ENCODE measurements around the gene DNAH1. TPM values are rescaled to one million over a fixed set of nuclear protein-coding genes. Genes with fewer than 3 reads are reported as not detected.

The DNAH1 gene
- total and polyA plus RNA-seq, 2 of the 4 experiments (the other 2 are of a cell fraction): 2.0 to 4.0 TPM

DNA sequence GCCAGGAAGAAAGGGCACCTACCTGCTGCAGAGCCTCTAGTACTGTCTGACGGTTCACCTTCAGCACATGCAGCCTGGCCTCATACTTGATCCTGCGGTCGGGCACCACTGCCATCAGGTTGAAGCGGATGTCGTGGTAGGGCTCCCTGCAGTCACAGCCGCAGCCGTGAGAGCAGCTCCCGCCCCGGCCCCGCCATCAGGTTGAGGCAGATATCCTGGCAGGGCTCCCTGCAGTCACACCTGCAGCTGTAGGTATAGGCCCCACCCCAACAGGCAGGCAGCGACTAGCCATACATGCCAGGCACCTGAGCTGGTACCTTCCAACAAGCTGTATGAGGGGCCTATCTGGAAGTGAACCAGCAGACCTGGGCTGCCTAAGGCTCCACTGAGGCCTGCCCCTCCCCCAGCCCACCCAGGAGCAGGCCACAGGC is 90.1 kb downstream of the DNAH1 start:
- ATAC-seq (ENCODE audit: low read depth) (no peak), DNase-seq (no peak)
- in situ Hi-C loops (cut with MboI; ENCODE audit: low sequenced_read_pairs): no loop called here
- 100% methylated on average over 6 of the region's 11 CpGs; no CpG with 5 or more reads in 1 of the 2 experiments for WGBS, 2 experiments (ENCODE audit: extremely low coverage in 2 of 2, insufficient read length in 1 of 2)
- Histone ChIP-seq H2BK120ac (ENCODE audit: low read depth, low read length) (no peak overlapping the region), H3K23ac (ENCODE audit: low read depth, low read length) (no peak overlapping the region), H3K27ac (ENCODE audit: insufficient read depth, low read length) (no peak overlapping the region), H4K20me1 (ENCODE audit: insufficient read depth, low read length) (0 out of 2 replicates have a peak, but pooled peaks cover 2% of the 10 kb centered on the region), H4K8ac (ENCODE audit: low read depth in 2 of 2, low read length in 2 of 2) (no peak overlapping the region), H2AK9ac (replicated peaks; ENCODE audit: low read depth, low read length, poor library complexity) (no peak overlapping the region), H3K4ac (ENCODE audit: low read depth, low read length) (no peak overlapping the region), H3K27me3 (ENCODE audit: control insufficient read depth, insufficient read depth, low read length) (no peaks in the 10 kb centered on the region), H3K56ac (ENCODE audit: extremely low read depth, insufficient read depth, low read length) (no peak overlapping the region), H3K4me3 (ENCODE audit: insufficient read depth, low read depth, low read length) (no peak overlapping the region), H3K9me1 (ENCODE audit: insufficient read depth, low read length) (0 out of 2 replicates have a peak, but pooled peaks cover 5% of the 10 kb centered on the region), H2AK5ac (ENCODE audit: low read depth, low read length) (no peak overlapping the region), H3K4me1 (ENCODE audit: control insufficient read depth, insufficient read depth, low read length) (peaks cover 10% of the 10 kb centered on the region; the same call in 1 of the 2 replicates), H3K9me3 (ENCODE audit: control insufficient read depth, insufficient read depth, low read length) (no peaks in the 10 kb centered on the region), H3K18ac (ENCODE audit: low read depth, low read length) (no peak overlapping the region), H3K14ac (replicated peaks; ENCODE audit: low read depth, low read length) (no peak overlapping the region), H3K4me2 (ENCODE audit: low read depth, low read length) (no peak overlapping the region), H3K36me3 (ENCODE audit: control insufficient read depth, insufficient read depth, low read length) (peaks cover 64% of the 10 kb centered on the region), H4K91ac (ENCODE audit: insufficient read depth, low read depth, low read length) (no peak overlapping the region), H2AFZ (replicated peaks; ENCODE audit: low read length, poor library complexity) (no peak overlapping the region), H2BK5ac (ENCODE audit: low read depth, low read length, poor library complexity, severe bottlenecking) (no peak overlapping the region), H3K9ac (ENCODE audit: low read depth, low read length) (no peak overlapping the region), H4K5ac (ENCODE audit: low read depth, low read length) (no peak overlapping the region), H2BK20ac (ENCODE audit: low read depth, low read length) (no peak overlapping the region), H2BK15ac (ENCODE audit: low read depth, low read length) (no peak overlapping the region), H3K79me1 (ENCODE audit: low read depth in 1 of 2, low read length in 2 of 2) (peaks cover 21 to 43% of the 10 kb centered on the region in 2 experiments)
- BruUV-seq (replicated peaks): no TSS peak
- POLR2A ChIA-PET (ENCODE audit: unreplicated experiment): no interaction called here
- CTCF ChIA-PET: no interaction called here
- TF ChIP-seq, protein P1, sequence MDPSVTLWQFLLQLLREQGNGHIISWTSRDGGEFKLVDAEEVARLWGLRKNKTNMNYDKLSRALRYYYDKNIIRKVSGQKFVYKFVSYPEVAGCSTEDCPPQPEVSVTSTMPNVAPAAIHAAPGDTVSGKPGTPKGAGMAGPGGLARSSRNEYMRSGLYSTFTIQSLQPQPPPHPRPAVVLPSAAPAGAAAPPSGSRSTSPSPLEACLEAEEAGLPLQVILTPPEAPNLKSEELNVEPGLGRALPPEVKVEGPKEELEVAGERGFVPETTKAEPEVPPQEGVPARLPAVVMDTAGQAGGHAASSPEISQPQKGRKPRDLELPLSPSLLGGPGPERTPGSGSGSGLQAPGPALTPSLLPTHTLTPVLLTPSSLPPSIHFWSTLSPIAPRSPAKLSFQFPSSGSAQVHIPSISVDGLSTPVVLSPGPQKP (IDR thresholded peaks at IDR 0.05; ENCODE audit: borderline replicate concordance, low read depth, low read length): no peak
- intact Hi-C loops (cut with micrococcal nuclease): no loop called here
- dilution Hi-C loops (cut with HindIII; ENCODE audit: low sequenced_read_pairs, unreplicated experiment): no loop called here
